ENCODE measurements around the gene PTPRJ. TPM values are rescaled to one million over a fixed set of nuclear protein-coding genes. Genes with fewer than 3 reads are reported as not detected.

Gene PTPRJ
- total and polyA plus RNA-seq, 9 of the 15 experiments (the other 6 are each of a cell fraction or from before 2014, with no cell fraction given): 0.56 to 10.7 (median 4.8) TPM

GRCh38 chr11:48125866-48126265 is 145.5 kb downstream of the PTPRJ start (continued):
- TF ChIP-seq, protein P1, sequence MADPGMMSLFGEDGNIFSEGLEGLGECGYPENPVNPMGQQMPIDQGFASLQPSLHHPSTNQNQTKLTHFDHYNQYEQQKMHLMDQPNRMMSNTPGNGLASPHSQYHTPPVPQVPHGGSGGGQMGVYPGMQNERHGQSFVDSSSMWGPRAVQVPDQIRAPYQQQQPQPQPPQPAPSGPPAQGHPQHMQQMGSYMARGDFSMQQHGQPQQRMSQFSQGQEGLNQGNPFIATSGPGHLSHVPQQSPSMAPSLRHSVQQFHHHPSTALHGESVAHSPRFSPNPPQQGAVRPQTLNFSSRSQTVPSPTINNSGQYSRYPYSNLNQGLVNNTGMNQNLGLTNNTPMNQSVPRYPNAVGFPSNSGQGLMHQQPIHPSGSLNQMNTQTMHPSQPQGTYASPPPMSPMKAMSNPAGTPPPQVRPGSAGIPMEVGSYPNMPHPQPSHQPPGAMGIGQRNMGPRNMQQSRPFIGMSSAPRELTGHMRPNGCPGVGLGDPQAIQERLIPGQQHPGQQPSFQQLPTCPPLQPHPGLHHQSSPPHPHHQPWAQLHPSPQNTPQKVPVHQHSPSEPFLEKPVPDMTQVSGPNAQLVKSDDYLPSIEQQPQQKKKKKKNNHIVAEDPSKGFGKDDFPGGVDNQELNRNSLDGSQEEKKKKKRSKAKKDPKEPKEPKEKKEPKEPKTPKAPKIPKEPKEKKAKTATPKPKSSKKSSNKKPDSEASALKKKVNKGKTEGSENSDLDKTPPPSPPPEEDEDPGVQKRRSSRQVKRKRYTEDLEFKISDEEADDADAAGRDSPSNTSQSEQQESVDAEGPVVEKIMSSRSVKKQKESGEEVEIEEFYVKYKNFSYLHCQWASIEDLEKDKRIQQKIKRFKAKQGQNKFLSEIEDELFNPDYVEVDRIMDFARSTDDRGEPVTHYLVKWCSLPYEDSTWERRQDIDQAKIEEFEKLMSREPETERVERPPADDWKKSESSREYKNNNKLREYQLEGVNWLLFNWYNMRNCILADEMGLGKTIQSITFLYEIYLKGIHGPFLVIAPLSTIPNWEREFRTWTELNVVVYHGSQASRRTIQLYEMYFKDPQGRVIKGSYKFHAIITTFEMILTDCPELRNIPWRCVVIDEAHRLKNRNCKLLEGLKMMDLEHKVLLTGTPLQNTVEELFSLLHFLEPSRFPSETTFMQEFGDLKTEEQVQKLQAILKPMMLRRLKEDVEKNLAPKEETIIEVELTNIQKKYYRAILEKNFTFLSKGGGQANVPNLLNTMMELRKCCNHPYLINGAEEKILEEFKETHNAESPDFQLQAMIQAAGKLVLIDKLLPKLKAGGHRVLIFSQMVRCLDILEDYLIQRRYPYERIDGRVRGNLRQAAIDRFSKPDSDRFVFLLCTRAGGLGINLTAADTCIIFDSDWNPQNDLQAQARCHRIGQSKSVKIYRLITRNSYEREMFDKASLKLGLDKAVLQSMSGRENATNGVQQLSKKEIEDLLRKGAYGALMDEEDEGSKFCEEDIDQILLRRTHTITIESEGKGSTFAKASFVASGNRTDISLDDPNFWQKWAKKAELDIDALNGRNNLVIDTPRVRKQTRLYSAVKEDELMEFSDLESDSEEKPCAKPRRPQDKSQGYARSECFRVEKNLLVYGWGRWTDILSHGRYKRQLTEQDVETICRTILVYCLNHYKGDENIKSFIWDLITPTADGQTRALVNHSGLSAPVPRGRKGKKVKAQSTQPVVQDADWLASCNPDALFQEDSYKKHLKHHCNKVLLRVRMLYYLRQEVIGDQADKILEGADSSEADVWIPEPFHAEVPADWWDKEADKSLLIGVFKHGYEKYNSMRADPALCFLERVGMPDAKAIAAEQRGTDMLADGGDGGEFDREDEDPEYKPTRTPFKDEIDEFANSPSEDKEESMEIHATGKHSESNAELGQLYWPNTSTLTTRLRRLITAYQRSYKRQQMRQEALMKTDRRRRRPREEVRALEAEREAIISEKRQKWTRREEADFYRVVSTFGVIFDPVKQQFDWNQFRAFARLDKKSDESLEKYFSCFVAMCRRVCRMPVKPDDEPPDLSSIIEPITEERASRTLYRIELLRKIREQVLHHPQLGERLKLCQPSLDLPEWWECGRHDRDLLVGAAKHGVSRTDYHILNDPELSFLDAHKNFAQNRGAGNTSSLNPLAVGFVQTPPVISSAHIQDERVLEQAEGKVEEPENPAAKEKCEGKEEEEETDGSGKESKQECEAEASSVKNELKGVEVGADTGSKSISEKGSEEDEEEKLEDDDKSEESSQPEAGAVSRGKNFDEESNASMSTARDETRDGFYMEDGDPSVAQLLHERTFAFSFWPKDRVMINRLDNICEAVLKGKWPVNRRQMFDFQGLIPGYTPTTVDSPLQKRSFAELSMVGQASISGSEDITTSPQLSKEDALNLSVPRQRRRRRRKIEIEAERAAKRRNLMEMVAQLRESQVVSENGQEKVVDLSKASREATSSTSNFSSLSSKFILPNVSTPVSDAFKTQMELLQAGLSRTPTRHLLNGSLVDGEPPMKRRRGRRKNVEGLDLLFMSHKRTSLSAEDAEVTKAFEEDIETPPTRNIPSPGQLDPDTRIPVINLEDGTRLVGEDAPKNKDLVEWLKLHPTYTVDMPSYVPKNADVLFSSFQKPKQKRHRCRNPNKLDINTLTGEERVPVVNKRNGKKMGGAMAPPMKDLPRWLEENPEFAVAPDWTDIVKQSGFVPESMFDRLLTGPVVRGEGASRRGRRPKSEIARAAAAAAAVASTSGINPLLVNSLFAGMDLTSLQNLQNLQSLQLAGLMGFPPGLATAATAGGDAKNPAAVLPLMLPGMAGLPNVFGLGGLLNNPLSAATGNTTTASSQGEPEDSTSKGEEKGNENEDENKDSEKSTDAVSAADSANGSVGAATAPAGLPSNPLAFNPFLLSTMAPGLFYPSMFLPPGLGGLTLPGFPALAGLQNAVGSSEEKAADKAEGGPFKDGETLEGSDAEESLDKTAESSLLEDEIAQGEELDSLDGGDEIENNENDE (IDR thresholded peaks at IDR 0.05; ENCODE audit: low read depth, low read length): no peak
- no peak for TF ChIP-seq RBBP5 (IDR thresholded peaks at IDR 0.05; ENCODE audit: borderline replicate concordance, insufficient read depth, low read length, poor library complexity, severe bottlenecking)
- TF ChIP-seq MECOM (CRISPR knock-in tag; IDR thresholded peaks at IDR 0.05): no peak
- TF ChIP-seq RNF219 (CRISPR knock-in tag; IDR thresholded peaks at IDR 0.05): no peak
- no peak for TF ChIP-seq ZBTB12 (CRISPR knock-in tag; IDR thresholded peaks at IDR 0.05)
- TF ChIP-seq ELK3 (CRISPR knock-in tag; IDR thresholded peaks at IDR 0.05): no peak
- no peak for TF ChIP-seq NCOA1 (IDR thresholded peaks at IDR 0.05; ENCODE audit: low read depth)
- no peak for TF ChIP-seq HDAC2 (IDR thresholded peaks at IDR 0.05)
- no peak for TF ChIP-seq NCOA6 (IDR thresholded peaks at IDR 0.05)

All from K562 (cell line).